Measurements from ENCODE around the gene AIG1. TPM values are rescaled to one million over a fixed set of nuclear protein-coding genes. Genes with fewer than 3 reads are reported as not detected.

Gene AIG1
- polyA plus RNA-seq, 1 of the 3 experiments (the other 2 are of a cell fraction), result 36.8 TPM

DNA sequence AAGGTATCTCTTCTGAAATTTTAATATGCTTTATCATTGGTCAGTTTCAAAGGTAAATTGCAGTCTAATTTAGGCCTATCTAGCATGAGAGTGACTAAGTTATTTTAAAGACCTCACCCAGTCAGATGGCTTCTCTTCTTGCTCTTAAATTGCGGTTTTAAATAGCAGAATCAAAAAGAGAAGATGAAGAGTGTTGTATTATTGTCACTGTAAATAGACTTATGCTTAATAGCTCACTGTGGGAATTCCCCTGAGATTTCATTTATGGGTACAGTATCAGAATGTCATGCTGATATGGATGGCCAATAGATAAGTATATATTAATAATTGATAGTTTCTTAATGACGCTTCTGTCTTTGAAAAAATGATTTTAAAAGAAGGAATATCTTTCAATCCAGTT is 35.7 kb downstream of the AIG1 start:
- CTCF ChIA-PET, result no interaction called here
- POLR2A ChIA-PET, result no interaction called here
- no peaks in the 10 kb centered on the region for H3K9me2 ChIP-seq

DNA sequence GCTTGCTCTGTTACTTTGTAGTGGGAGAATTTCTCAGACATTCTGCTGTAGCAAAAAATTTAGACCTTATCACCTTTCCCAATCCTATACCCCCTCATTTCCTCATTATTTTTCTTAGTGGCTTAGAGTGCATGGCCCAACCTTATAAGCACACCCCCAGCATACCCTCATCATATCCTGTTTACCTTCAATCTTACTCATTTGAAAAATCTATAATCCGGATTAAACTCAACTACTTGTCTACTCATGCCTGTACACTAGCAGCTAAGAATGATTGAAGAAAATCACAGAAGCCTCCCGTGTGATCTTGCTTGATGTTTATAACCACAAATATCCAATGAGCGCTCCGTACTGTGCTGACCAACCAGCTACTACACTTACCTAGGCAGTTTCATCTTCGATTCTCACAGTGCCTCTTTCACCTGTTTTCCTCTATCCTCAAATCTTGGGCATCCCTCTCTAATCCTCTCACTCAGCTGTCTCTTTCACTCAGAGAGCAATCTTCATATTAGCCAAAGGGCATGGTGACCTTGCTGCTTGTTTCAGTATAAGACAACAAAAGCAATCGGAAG is 36.6 kb downstream of the AIG1 start:
- Histone ChIP-seq H3K27me3 (ENCODE audit: insufficient read depth) (no peaks in the 10 kb centered on the region), H4K20me1 (ENCODE audit: insufficient read depth) (no peaks in the 10 kb centered on the region), H3K9ac (no peak overlapping the region), H2AFZ (ENCODE audit: low read depth) (no peak overlapping the region), H3K4me3 (ENCODE audit: low read depth in 2 of 2, low read length in 1 of 2) (no peak overlapping the region), H3K4me1 (ENCODE audit: control insufficient read depth in 1 of 2, insufficient read depth in 2 of 2, low read depth in 1 of 2, low read length in 1 of 2) (no peaks in the 10 kb centered on the region), H3F3A (replicated peaks; ENCODE audit: insufficient read depth) (no peaks in the 10 kb centered on the region), H3K4me2 (no peak overlapping the region), H3K9me2 (no peaks in the 10 kb centered on the region), H3K27ac (ENCODE audit: low read depth in 2 of 2, low read length in 1 of 2) (no peak overlapping the region), H3K79me2 (ENCODE audit: insufficient read depth) (no peaks in the 10 kb centered on the region; the same call in 1 of the 2 replicates), H3K9me3 (no peaks in the 10 kb centered on the region), H3K36me3 (replicated peaks in 1 of 2; ENCODE audit: control insufficient read depth in 1 of 2, insufficient read depth in 2 of 2, low read length in 1 of 2) (no peaks in the 10 kb centered on the region)
- CTCF ChIA-PET, result no interaction called here
- POLR2A ChIA-PET, result no interaction called here
- DNase-seq, result no peak
- WGBS (ENCODE audit: low lambda C conversion rate), result 91% methylated on average over 6 of the region's 6 CpGs
- no peak for TF ChIP-seq TCF12 (IDR thresholded peaks at IDR 0.05)
- no peak for TF ChIP-seq NFIC (IDR thresholded peaks at IDR 0.05; ENCODE audit: borderline replicate concordance)
- TF ChIP-seq, protein P1, sequence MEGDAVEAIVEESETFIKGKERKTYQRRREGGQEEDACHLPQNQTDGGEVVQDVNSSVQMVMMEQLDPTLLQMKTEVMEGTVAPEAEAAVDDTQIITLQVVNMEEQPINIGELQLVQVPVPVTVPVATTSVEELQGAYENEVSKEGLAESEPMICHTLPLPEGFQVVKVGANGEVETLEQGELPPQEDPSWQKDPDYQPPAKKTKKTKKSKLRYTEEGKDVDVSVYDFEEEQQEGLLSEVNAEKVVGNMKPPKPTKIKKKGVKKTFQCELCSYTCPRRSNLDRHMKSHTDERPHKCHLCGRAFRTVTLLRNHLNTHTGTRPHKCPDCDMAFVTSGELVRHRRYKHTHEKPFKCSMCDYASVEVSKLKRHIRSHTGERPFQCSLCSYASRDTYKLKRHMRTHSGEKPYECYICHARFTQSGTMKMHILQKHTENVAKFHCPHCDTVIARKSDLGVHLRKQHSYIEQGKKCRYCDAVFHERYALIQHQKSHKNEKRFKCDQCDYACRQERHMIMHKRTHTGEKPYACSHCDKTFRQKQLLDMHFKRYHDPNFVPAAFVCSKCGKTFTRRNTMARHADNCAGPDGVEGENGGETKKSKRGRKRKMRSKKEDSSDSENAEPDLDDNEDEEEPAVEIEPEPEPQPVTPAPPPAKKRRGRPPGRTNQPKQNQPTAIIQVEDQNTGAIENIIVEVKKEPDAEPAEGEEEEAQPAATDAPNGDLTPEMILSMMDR (IDR thresholded peaks at IDR 0.05), result no peak
- TF ChIP-seq RCOR1 (IDR thresholded peaks at IDR 0.05; ENCODE audit: low read length), result no peak
- no peak for TF ChIP-seq TEAD4 (IDR thresholded peaks at IDR 0.05; ENCODE audit: borderline replicate concordance, insufficient read depth)
- TF ChIP-seq EP300 (IDR thresholded peaks at IDR 0.05; ENCODE audit: borderline replicate concordance in 1 of 2, low read depth in 1 of 2, low read length in 1 of 2), result no peak
- TF ChIP-seq, protein P2, sequence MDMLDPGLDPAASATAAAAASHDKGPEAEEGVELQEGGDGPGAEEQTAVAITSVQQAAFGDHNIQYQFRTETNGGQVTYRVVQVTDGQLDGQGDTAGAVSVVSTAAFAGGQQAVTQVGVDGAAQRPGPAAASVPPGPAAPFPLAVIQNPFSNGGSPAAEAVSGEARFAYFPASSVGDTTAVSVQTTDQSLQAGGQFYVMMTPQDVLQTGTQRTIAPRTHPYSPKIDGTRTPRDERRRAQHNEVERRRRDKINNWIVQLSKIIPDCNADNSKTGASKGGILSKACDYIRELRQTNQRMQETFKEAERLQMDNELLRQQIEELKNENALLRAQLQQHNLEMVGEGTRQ (IDR thresholded peaks at IDR 0.05; ENCODE audit: borderline replicate concordance, low read depth, low read length), result no peak
- no peak for TF ChIP-seq JUND (IDR thresholded peaks at IDR 0.05)
- TF ChIP-seq, protein P3, sequence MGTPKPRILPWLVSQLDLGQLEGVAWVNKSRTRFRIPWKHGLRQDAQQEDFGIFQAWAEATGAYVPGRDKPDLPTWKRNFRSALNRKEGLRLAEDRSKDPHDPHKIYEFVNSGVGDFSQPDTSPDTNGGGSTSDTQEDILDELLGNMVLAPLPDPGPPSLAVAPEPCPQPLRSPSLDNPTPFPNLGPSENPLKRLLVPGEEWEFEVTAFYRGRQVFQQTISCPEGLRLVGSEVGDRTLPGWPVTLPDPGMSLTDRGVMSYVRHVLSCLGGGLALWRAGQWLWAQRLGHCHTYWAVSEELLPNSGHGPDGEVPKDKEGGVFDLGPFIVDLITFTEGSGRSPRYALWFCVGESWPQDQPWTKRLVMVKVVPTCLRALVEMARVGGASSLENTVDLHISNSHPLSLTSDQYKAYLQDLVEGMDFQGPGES (IDR thresholded peaks at IDR 0.05; ENCODE audit: low read depth, low read length), result no peak
- TF ChIP-seq GABPA (IDR thresholded peaks at IDR 0.05; ENCODE audit: low read depth), result no peak
- TF ChIP-seq, protein P4, sequence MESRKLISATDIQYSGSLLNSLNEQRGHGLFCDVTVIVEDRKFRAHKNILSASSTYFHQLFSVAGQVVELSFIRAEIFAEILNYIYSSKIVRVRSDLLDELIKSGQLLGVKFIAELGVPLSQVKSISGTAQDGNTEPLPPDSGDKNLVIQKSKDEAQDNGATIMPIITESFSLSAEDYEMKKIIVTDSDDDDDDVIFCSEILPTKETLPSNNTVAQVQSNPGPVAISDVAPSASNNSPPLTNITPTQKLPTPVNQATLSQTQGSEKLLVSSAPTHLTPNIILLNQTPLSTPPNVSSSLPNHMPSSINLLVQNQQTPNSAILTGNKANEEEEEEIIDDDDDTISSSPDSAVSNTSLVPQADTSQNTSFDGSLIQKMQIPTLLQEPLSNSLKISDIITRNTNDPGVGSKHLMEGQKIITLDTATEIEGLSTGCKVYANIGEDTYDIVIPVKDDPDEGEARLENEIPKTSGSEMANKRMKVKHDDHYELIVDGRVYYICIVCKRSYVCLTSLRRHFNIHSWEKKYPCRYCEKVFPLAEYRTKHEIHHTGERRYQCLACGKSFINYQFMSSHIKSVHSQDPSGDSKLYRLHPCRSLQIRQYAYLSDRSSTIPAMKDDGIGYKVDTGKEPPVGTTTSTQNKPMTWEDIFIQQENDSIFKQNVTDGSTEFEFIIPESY (IDR thresholded peaks at IDR 0.05; ENCODE audit: borderline replicate concordance, low read depth), result no peak
- no peak for TF ChIP-seq CHD2 (IDR thresholded peaks at IDR 0.05; ENCODE audit: low read length, partially characterized antibody)
- no peak for TF ChIP-seq YY1 (IDR thresholded peaks at IDR 0.05; ENCODE audit: low read depth)
- TF ChIP-seq, protein P5, sequence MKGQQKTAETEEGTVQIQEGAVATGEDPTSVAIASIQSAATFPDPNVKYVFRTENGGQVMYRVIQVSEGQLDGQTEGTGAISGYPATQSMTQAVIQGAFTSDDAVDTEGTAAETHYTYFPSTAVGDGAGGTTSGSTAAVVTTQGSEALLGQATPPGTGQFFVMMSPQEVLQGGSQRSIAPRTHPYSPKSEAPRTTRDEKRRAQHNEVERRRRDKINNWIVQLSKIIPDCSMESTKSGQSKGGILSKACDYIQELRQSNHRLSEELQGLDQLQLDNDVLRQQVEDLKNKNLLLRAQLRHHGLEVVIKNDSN (IDR thresholded peaks at IDR 0.05; ENCODE audit: borderline replicate concordance, low read depth), result no peak
- TF ChIP-seq EZH2phosphoT487 (IDR thresholded peaks at IDR 0.05; ENCODE audit: borderline replicate concordance, low read depth), result no peak
- no peak for TF ChIP-seq MEF2A (IDR thresholded peaks at IDR 0.05; ENCODE audit: borderline replicate concordance, low read depth)

More for the DNA sequence above, 35.7 kb downstream of the AIG1 start:
- Histone ChIP-seq H3F3A (replicated peaks; ENCODE audit: insufficient read depth) (no peaks in the 10 kb centered on the region), H3K79me2 (ENCODE audit: insufficient read depth) (no peaks in the 10 kb centered on the region; the same call in 1 of the 2 replicates), H3K4me3 (ENCODE audit: low read depth in 2 of 2, low read length in 1 of 2) (no peak overlapping the region), H3K4me2 (no peak overlapping the region), H3K27me3 (ENCODE audit: insufficient read depth) (no peaks in the 10 kb centered on the region), H3K36me3 (replicated peaks in 1 of 2; ENCODE audit: control insufficient read depth in 1 of 2, insufficient read depth in 2 of 2, low read length in 1 of 2) (no peaks in the 10 kb centered on the region), H3K9ac (no peak overlapping the region), H3K9me3 (no peaks in the 10 kb centered on the region), H3K27ac (ENCODE audit: low read depth in 2 of 2, low read length in 1 of 2) (no peak overlapping the region), H4K20me1 (ENCODE audit: insufficient read depth) (no peaks in the 10 kb centered on the region), H3K4me1 (ENCODE audit: control insufficient read depth in 1 of 2, insufficient read depth in 2 of 2, low read depth in 1 of 2, low read length in 1 of 2) (no peaks in the 10 kb centered on the region), H2AFZ (ENCODE audit: low read depth) (no peak overlapping the region)
- 94% methylated on average over 2 of the region's 2 CpGs for WGBS (ENCODE audit: low lambda C conversion rate)
- DNase-seq, result no peak
- no peak for TF ChIP-seq TCF12 (IDR thresholded peaks at IDR 0.05)
- no peak for TF ChIP-seq GABPA (IDR thresholded peaks at IDR 0.05; ENCODE audit: low read depth)
- no peak for TF ChIP-seq MXI1 (IDR thresholded peaks at IDR 0.05; ENCODE audit: low read depth, low read length)
- TF ChIP-seq NFIC (IDR thresholded peaks at IDR 0.05; ENCODE audit: borderline replicate concordance), result no peak
- no peak for TF ChIP-seq RFX5 (IDR thresholded peaks at IDR 0.05; ENCODE audit: low read length)
- no peak for TF ChIP-seq TAF1 (IDR thresholded peaks at IDR 0.05; ENCODE audit: borderline replicate concordance, low read depth, low read length)
- no peak for TF ChIP-seq ELF1 (IDR thresholded peaks at IDR 0.05)
- TF ChIP-seq TEAD4 (IDR thresholded peaks at IDR 0.05; ENCODE audit: borderline replicate concordance, insufficient read depth), result no peak
- TF ChIP-seq, protein P6, sequence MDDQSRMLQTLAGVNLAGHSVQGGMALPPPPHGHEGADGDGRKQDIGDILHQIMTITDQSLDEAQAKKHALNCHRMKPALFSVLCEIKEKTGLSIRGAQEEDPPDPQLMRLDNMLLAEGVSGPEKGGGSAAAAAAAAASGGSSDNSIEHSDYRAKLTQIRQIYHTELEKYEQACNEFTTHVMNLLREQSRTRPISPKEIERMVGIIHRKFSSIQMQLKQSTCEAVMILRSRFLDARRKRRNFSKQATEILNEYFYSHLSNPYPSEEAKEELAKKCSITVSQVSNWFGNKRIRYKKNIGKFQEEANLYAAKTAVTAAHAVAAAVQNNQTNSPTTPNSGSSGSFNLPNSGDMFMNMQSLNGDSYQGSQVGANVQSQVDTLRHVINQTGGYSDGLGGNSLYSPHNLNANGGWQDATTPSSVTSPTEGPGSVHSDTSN (IDR thresholded peaks at IDR 0.05), result no peak
